Activated CD4-positive, CD25-positive, alpha-beta regulatory T cell (primary cell): ENCODE results near the gene ARPC1A.
"Not testable (repeated sequence)": the region's sequence is repeated elsewhere in the genome, so short reads cannot be mapped to it uniquely, and the experiment has no call there.

Experiments used
- DNase-seq, 4 experiments: peaks; one replicate each; lab custom pipeline; 2025; lab: John Stamatoyannopoulos, UW

Gene ARPC1A

DNA sequence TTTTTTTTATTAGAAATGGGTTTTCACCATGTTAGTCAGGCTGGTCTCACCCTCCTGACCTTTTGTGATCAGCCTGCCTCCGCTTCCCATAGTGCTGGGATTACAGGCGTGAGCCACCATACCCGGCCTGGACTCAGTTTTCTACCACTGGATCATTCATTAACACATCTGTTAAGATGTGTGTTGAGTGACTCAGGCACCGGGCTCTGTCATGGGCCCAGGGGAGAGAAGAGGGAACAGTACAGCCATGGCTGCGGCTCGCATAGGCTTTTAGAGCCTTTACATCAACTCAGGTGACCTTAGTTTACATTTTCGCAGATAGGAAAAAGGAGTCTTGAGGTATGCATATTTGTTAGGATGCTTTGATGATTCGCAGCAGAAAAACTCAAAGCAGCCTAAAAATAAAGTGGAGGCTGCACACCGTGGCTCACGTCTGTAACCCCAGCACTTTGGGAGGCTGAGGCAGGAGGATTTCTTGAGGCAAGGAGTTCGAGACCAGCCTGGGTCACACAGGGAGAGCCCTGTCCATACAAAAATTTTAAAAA, 45.8 kb downstream of the ARPC1A start:
- no peak for DNase-seq

DNA sequence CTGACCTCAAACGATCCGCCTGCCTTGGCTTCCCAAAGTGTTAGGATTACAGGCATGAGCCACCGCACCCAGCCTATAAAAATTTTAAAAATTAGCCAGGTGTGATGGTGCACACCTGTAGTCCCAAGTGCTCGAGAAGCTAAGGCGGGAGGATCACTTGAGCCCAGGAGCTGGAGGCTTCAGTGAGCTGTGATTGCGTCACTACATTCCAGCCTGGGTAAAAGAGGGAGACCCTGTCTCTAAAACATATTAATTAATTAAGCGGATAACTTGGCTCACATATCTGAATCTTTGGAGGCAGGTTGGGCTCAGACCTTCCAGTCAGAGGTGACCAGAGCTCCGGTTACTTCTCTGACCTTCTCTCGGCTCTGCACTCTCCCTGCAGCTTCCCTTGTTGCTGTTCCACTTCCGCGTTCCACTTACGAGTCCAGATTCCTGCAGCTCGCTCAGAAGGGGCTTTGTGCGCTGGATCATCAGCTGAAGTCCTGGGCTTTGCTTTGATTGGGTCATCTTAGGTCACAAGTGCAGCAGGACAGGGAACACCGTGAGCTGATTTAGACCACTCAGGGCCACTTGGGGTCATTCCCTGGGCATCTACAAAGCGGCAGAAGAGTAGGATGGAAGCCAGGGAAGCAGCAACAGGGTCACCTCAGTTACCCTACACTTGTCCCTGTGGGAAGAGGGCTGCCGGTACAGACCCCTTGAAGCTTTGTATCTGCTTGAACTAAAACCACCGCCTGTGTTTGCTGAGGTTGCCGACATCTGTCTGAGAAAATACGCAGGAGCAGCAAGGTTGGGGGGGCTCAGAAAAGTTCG, 46.8 kb downstream of the ARPC1A start:
- DNase-seq = no peak

DNA sequence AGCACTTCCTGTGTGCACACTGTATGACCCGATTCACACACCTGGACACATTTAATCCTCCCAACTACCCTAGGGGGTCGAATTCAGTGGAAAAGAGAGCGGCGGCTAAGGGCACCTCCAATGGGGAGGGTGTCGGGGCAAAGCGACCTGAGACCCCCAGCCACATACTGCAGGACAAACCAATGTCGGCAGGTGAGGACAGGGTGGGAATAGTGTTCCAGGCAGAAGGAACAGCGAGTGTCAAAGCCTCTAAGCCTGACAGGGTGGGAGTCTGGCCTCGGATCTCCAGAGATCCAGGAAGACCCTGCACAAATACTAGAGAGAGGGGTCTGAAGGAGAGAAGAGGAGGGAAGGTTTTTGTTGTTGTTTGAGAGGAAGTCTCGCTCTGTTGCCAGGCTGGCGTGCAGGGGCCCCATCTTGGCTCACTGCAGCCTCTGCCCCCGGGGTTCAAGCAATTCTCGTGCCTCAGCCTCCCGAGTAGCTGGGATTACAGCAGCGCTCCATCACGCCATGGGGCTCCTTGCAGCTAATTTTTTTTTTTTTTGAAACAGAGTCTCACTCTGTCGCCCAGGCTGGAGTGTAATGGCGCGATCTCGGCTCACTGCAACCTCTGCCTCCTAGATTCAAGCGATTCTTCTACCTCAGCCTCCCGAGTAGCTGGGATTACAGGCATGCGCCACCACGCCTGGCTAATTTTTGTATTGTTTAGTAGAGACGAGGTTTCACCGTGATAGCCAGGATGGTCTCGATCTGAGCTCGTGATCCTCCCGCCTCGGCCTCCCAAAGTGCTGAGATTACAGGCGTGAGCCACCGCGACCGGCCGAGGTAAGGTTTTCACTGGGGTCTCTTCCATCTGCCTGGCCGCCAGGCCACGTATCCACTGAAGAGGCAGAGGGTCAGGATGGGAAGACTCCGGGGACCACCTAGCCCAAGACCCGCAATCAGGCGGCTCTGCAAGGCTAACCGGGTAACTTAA, 47.7 kb downstream of the ARPC1A start:
- DNase-seq = no peak

DNA sequence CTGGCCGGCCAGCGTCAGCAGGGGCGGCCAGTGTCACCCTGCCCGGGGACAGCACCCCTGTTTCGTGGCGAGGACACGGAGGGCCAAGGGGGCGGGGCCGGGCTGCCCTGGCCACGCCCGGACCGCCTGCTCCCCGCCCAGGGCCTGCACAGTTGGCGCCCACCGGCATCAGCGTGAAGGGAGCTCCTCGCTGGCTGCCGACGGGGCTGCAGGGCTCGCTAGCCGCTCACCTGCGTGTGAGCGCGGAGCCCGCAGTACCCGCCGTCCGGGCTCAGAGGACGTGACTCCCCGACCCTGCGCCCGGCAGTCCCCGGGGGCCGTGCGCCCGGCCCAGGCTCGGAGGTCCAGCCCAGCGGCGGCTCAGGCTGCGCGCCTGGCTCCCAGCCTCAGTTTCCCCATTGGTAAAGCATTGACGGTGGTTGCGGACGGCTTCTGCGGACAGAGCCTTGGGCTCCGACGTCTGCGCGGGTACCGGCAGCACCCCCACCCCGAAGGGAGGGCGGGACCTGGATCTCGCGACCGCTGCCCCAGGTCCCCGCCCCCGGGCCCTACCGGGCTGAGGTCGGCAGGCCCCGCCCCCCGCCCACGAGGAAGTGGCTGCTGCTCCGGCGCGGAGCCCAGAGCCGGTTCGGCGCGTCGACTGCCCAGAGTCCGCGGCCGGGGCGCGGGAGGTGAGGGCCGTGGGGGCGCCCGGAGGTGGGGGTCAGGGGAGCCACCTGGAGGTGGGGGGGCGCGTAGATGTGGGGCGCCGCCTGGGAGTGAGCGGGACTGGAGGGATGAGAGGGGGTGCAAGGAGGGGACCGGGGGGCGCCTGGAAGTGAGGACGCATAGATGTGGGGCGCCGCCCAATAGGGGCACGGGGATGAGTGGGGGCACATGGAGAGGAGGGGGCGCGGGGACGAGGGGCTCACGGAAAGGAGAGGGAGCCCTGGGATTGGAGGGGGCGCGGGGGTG, 48.7 kb downstream of the ARPC1A start, which contains the start of gene ARPC1B:
TSS of gene ARPC1B (plus strand) at position 620 of the 954 bp plus-strand sequence. CDS start 10,985 bp downstream, outside the sequence.
- peak; percentile 75 to 80 (median 78) for DNase-seq

DNA sequence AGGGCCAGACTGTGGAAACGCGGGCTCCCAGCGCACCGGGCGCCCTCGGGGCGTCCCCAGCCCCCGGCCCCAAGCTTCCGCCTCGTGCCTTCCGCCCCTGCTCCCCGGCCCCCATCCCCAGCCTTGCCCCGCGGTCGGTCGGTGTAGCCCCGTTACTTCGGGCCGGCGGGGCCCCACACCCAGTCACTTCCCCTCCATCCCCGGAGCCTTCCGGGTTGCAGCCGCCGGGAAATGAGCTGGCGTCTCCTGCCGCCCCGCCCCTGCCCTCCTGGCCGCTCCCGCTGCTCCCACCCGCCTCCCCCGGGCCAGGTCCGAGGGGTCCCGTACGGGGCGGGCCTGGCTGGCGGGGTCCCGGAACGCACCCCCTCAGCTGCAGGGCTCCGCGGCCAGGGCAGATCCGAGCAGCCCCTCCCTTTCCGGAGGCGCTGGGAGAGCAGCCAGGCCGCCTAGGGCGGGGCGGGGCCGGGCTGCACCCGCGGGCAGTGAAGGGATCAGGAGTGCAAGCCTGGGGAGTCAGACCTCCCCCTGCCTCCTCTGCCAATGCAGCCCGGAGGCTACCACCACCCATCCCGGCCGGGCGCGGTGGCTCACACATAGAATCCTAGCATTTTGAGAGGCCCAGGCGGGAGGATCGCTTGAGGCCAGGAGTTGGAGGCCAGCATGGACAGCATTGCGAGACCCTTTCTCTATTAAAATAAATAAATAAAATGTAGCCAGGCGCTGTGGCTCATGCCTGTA, 49.5 kb downstream of the ARPC1A start:
- peak in 3 of 4 experiments; percentile 29 to 47 (median 34) for DNase-seq

DNA sequence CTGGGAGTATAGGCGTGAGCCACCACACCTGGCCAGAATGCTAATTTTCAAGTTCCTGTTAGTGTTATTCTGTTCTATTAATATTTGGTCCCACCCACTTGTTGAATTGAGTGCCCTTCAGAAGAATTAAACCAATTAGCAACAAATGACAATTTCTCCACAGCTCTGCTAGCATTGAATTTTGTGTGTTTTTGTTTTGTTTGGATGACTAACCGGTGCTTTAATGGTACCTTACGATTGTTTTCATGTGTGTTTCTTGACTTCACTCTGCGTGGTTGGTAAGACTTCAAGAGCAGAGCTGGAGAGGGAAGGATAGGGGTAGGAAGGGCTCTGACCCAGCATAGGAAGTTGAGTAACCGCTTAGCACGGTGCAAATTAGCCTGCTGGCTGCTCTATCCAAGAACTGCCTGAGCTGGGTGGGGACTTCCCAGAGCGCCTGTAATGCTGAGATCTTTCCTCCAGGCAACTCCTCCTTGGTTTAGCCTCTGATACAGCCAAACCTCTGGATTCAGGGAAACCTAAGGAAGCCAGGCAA, 53.4 kb downstream of the ARPC1A start:
- no peak for DNase-seq

DNA sequence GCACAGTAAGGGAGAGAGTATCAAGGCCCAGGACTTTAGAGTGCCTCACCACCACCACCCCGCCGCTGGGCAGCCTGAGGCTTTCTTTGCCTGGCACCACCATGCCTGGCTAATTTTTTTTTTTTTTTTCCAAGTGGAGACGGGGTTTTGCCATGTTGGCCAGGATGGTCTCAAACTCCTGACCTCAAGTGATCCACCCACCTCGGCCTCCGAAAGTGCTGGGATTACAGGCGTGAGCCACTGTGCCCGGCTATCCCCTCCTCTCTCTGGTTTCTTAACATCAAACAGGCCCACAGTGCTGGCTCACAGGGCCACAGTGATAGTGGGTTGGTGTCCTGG, 54.0 kb downstream of the ARPC1A start:
- not testable (repeated sequence) for DNase-seq

DNA sequence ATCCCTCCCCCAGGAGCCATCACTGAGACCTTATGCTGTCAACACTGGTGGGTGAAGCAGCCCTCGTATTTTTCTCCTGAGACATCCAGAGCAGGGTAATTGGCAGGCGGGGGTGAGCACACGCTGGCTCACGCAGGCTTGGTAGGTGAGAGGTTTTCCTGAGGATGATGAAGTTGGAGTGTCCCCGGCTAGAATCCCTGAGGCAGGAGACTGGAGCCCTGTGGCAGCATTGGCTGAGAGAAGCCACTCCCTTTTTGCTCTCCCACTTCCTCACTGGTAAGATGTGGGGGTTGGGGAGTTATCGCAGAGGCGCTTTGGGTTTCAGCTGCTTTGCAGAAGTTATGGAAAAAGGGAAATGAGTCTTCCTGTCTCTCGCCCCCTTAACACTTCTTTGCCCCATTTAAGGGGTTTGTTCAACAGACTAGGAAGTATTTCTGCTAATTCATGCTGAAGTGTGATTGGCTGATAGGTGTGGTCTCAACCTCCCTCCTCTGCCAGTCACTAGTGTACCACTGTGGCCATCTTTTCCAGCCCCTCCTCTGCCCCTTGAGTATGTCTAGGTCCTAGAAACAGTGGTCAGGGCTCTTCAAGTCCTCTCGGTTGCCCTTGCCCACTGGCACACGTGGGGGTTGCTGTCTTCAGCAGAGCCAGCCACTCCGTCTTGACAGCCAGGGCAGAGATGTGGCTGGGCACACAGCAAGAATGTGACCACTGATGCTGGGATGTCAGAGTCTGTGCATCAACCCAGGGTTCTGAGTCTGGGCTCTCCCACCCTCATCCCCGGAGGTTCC, 54.5 kb downstream of the ARPC1A start:
- no peak for DNase-seq

DNA sequence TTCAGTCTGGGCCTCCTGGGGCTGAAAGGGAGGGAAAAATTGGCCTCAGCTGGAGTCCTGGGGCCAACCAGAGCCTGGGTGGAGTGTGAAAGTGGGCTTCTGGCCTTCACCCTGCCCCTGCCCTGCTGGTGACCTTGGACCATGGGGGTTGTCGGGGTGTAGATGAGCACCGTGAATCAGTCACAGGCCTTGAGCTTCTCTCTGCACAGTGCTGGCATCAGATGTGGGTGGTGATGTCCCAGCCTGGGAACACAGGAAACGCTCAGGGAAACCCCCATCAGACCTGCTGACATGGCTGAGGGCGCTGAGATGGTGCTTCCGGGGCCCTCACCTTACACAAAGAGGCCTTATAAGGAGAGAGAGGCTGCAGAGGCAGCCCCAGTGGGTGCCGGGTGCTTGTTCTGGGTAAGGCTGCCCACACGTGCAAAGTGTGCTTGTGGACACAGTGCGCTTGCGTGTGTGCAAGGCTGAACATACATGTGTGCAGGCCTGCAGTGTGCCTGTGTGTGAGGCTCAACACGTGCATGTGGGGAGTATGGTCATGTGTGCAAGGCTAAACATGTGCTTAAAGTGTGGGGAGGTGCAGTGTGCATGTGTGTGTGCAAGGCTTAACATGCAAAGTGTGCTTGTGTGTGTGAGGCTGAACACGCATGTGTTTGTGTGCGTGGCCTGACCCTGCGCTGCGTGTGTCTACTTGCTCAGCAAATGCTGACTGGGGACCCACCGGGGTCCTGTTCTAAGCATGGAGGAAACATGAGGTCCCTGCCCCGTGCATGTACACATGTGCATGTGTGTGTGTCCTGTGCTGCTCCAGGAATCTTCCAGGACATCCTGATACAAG, 55.3 kb downstream of the ARPC1A start:
- DNase-seq = peak; percentile 60 to 78 (median 70)

DNA sequence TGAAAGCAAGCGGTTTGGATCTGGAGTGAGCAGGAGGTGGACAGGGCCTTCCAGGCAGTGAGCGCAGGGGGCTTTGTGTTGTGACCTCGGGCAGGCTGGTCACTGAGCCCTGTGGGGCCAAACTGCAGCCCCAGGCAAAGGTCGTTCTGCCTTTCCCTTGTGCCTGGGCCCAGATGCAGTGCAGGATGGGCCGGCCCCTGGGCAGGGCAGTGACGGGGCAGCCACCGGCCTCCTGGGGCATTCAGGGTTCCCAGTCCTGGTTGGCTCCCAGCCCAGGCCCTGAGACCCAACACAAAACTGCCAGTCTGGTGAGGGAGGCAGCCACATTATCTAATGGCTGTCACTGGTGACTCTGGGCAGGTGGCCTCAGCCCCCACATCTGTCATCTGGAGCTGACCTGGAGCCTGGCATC, 56.0 kb downstream of the ARPC1A start:
- DNase-seq = no peak

DNA sequence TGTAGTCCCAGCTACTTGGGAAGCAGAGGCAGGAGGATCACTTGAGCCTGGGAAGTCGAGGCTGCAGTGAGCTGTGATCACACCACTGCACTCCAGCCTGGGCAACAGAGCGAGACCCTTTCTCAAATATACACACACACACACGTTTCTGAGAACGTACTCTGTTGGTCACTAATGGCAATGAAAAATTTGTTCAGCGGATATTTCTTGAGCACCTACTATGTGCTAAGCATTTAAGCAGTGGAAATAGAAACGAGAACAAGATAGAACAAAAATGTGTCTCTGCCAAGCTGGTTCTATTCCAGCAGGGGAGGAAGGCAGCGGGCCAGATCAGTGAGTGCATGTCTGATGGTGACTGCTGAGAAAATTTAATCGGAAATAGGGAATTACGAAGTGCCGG, 57.5 kb downstream of the ARPC1A start:
- DNase-seq = no peak

DNA sequence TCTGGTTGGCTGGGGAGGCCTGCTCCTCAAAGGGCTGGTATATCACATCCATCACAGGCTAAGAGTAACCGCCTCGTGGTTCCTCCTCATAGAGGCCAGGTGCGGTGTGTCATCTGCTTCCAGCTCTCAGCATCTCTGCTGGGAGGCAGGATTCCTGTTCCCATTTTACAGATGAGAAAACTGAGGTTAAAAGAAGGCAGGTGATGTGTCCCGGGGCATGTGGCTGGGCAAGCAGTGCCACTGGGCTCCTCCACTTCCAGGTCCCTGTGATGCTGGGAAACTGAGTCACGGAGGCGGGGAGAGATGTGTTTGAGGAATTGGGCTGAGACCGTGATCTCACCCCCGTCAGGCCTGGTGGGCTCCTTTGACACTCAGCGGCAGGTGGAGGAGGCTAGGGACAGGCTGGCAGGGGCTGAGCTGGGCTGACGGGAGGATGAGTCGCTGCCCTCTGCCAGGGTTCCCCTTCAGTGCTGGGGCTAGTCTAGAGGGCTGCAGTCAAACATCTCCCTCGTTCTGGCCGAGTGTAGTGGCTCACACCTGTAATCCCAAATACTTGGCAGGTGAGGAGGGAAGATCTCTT, 58.2 kb downstream of the ARPC1A start:
- no peak for DNase-seq

DNA sequence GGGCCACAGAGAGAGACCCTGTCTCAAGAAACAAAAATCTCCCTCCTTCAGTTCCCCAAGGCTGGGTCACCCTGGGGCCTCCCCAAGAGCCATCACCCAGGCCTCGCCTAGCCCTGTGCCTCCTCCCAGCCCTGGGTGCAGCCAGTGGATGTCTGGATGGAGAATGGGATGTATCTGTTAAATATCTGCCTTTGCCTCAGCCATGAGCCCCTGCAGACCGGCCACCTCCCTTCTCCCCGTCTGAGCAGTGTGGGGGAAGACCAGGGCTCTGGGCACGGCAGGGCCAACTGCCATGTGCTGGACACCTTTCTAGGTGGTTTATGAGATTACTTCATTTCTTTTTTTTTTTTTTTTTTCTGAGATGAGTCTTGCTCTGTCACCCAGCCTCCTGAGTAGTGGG, 58.8 kb downstream of the ARPC1A start:
- DNase-seq = no peak

DNA sequence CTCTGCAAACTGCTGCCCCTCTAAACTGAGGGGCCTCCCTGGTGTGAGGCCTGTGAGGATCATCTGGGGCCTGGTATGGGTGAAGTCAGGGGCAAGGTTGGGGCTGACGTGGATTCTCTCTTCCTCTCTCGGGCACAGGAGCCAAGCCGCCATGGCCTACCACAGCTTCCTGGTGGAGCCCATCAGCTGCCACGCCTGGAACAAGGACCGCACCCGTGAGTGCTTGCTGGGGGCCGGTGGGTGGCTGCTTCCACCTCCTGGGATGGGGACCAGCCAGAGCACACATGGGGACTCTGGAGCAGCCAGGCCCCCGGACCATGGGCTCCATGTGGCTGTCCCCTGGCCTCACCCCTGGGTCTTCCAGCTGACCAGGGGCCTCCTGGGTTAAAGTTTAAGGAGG, 59.9 kb downstream of the ARPC1A start:
- no peak for DNase-seq

DNA sequence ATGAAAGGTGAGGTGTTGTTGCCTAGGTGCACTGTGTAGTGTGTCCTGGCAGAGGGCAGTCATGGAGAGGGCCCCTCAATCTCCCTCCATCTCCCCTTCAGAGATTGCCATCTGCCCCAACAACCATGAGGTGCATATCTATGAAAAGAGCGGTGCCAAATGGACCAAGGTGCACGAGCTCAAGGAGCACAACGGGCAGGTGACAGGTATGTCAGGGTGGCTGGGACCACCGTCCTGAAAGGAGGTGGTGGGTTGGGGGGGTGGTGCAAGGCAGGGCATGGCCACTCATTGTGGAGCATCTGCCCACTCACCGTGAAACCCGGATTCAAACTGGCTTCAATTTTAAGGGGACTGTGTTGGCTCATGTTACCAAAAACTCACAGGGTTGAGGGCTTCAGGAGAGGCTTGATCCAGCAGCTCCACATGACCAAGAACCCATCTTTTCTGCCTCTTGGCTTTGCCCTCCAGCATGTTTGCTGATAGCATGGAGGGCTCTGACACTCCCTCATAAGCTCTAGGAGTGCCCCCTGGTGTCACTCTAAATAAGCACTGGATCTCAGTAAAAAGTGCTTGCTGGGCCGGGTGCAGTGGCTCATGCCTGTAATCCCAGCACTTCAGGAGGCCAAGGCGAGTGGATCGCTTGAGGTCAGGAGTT, 61.0 kb downstream of the ARPC1A start:
- DNase-seq = no peak

DNA sequence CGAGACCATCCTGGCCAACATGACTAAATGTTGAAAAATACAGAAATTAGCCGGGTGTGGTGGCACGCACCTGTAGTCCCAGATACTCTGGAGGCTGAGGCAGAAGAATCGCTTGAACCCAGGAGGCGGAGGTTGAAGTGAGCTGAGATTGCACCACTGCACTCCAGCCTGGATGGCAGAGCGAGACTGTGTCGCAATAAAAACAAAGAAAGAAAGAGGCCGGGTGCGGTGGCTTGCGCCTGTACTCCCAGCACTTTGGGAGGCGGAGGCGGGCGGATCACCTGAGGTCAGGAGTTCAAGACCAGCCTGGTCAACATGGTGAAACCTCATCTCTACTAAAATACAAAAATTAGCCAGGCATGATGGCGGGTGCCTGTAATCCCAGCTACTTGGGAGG, 61.5 kb downstream of the ARPC1A start:
- DNase-seq = not testable (repeated sequence)

DNA sequence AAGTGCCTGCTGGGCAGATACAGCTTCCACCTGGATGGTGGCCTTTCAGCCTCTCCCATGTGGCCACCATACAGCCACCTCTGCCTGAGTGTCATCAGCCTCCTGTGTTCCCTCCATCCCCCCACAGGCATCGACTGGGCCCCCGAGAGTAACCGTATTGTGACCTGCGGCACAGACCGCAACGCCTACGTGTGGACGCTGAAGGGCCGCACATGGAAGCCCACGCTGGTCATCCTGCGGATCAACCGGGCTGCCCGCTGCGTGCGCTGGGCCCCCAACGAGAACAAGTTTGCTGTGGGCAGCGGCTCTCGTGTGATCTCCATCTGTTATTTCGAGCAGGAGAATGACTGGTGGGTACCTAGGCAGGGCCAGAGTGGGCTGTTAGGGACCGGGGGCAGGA, 62.2 kb downstream of the ARPC1A start:
- DNase-seq = no peak

DNA sequence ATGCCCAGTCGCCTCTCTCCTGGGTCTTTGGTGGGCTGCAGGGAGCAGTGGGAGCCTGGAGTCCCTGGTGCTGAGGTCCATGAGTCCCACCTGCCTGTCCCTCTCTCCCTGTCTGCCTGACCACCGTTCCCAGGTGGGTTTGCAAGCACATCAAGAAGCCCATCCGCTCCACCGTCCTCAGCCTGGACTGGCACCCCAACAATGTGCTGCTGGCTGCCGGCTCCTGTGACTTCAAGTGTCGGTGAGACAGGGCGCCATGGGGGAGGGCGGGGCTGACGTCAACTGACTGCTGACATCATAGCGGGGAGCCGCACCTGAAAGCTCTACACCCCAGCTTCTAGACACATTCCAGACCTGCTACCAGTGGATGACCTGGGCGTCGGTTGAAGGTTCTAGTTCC, 64.1 kb downstream of the ARPC1A start:
- DNase-seq = no peak
